ENCODE results near the gene NUDT16L1. TPM values are rescaled to one million over a fixed set of nuclear protein-coding genes. Genes with fewer than 3 reads are reported as not detected.
"Not testable (repeated sequence)": the region's sequence is repeated elsewhere in the genome, so short reads cannot be mapped to it uniquely, and the experiment has no call there.

Gene NUDT16L1
- total RNA-seq, 1 donor from 2014 or later, result 24.0 TPM

GRCh38 chr16:4734730-4735535 is 41.6 kb downstream of the NUDT16L1 start:
- Histone ChIP-seq H3K27me3 (no peaks in the 10 kb centered on the region), H3K36me3 (peaks cover 8% of the 10 kb centered on the region), H3K4me1 (peaks cover 4% of the 10 kb centered on the region), H3K27ac (peak overlapping the region; percentile 79), H3K9me3 (no peaks in the 10 kb centered on the region), H3K4me3 (peak overlapping the region; percentile 98)
- intact Hi-C loops (cut with DNase I), result no loop called here
- DNase-seq (peak; percentile 95), ATAC-seq (peak; percentile 75)
- no peak for TF ChIP-seq CTCF (IDR thresholded peaks at IDR 0.05)

GRCh38 chr16:4736546-4736945 is 43.2 kb downstream of the NUDT16L1 start:
- DNase-seq (no peak), ATAC-seq (no peak)
- Histone ChIP-seq H3K36me3 (no peaks in the 10 kb centered on the region), H3K27ac (no peak overlapping the region), H3K27me3 (no peaks in the 10 kb centered on the region), H3K4me3 (no peak overlapping the region), H3K4me1 (peaks cover 4% of the 10 kb centered on the region), H3K9me3 (no peaks in the 10 kb centered on the region)
- intact Hi-C loops (cut with DNase I), result no loop called here
- no peak for TF ChIP-seq CTCF (IDR thresholded peaks at IDR 0.05)

GRCh38 chr16:4737545-4737944 is 44.2 kb downstream of the NUDT16L1 start:
- Histone ChIP-seq H3K4me3 (no peak overlapping the region), H3K27me3 (no peaks in the 10 kb centered on the region), H3K9me3 (no peaks in the 10 kb centered on the region), H3K27ac (no peak overlapping the region), H3K36me3 (no peaks in the 10 kb centered on the region), H3K4me1 (peaks cover 4% of the 10 kb centered on the region)
- DNase-seq (no peak), ATAC-seq (no peak)
- intact Hi-C loops (cut with DNase I), result no loop called here
- no peak for TF ChIP-seq CTCF (IDR thresholded peaks at IDR 0.05)

GRCh38 chr16:4738370-4738769 is 45.0 kb downstream of the NUDT16L1 start:
- intact Hi-C loops (cut with DNase I); H3K4me1 ChIP-seq: not testable (repeated sequence)

GRCh38 chr16:4743226-4743878 is 50.0 kb downstream of the NUDT16L1 start:
- intact Hi-C loops (cut with DNase I), result no loop called here

More at GRCh38 chr16:4738370-4738769, 45.0 kb downstream of the NUDT16L1 start:
- H3K27me3 ChIP-seq, H3K36me3 ChIP-seq, ATAC-seq, DNase-seq, H3K4me3 ChIP-seq, H3K9me3 ChIP-seq, H3K27ac ChIP-seq: not testable (repeated sequence)

More at GRCh38 chr16:4743226-4743878, 50.0 kb downstream of the NUDT16L1 start:
- Histone ChIP-seq H3K27me3 (no peaks in the 10 kb centered on the region), H3K36me3 (no peaks in the 10 kb centered on the region), H3K27ac (no peak overlapping the region), H3K4me3 (no peak overlapping the region), H3K4me1 (no peaks in the 10 kb centered on the region), H3K9me3 (no peaks in the 10 kb centered on the region)
- ATAC-seq (peak; percentile 45), DNase-seq (no peak)
- TF ChIP-seq CTCF (IDR thresholded peaks at IDR 0.05), result no peak

Measured in upper lobe of right lung (tissue), 1 donor.